Measurements from ENCODE around the gene TH.

The TH gene

GRCh38 chr11:2130881-2131352 lies 40.7 kb downstream of the TH start:
- no peak for TF ChIP-seq CTCF (IDR thresholded peaks at IDR 0.05; ENCODE audit: control extremely low read depth, extremely low read depth, low read depth, missing control alignments)
- ChIA-PET POLR2A (no interaction called here), CTCF (no interaction called here)
- no peak for DNase-seq (ENCODE audit: extremely low spot score)

- ChIA-PET CTCF (interaction anchor here (1.4 to 1.6 kb wide), 2 partner anchors 22 to 27 kb away, joined by 3 to 4 read pairs; no protein-coding TSS in a partner anchor), POLR2A (no interaction called here)
- TF ChIP-seq CTCF (IDR thresholded peaks at IDR 0.05; ENCODE audit: control extremely low read depth, extremely low read depth, low read depth, missing control alignments), result no peak
- DNase-seq (ENCODE audit: extremely low spot score), result no peak
Measured at GRCh38 chr11:2129699-2130366, 41.8 kb downstream of the TH start.

GRCh38 chr11:2129308-2129698 lies 42.3 kb downstream of the TH start:
- no peak for DNase-seq (ENCODE audit: extremely low spot score)
- POLR2A ChIA-PET, result no interaction called here
- CTCF ChIA-PET, result interaction anchor here (1.4 to 1.6 kb wide), 2 partner anchors 22 to 27 kb away, joined by 3 to 4 read pairs; no protein-coding TSS in a partner anchor
- TF ChIP-seq CTCF (IDR thresholded peaks at IDR 0.05; ENCODE audit: control extremely low read depth, extremely low read depth, low read depth, missing control alignments), result no peak

GRCh38 chr11:2128511-2129307 lies 42.9 kb downstream of the TH start:
- CTCF ChIA-PET, result interaction anchor here (1.4 to 1.6 kb wide), 2 partner anchors 23 to 28 kb away, joined by 3 to 4 read pairs; no protein-coding TSS in a partner anchor
- POLR2A ChIA-PET, result no interaction called here
- no peak for DNase-seq (ENCODE audit: extremely low spot score)
- TF ChIP-seq CTCF (IDR thresholded peaks at IDR 0.05; ENCODE audit: control extremely low read depth, extremely low read depth, low read depth, missing control alignments), result no peak

DNA sequence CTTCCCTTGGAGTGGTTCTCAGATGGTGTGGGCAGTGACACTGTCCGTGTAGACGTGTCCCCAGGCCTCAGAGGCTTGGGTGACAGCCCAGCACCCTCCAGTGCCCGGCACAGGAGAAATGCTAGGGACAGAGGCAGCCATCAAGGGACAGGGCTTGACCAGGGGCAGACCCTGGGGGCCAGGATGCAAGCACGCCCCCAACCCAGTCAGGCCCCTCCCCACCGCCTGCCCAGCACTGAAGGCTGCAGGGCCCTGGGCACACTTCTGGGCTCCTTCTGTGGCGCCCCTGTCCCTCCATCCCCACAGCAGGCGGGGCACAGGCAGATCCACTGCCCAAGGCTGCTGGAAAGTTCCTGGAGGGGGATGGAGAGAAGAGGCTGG lies 43.5 kb downstream of the TH start:
- CTCF ChIA-PET, result interaction anchor here (1.6 kb wide), 1 partner anchor 23 kb away, joined by 3 read pairs; no protein-coding TSS in a partner anchor

More for the DNA sequence above, 43.5 kb downstream of the TH start:
- no peak for TF ChIP-seq CTCF (IDR thresholded peaks at IDR 0.05; ENCODE audit: control extremely low read depth, extremely low read depth, low read depth, missing control alignments)
- DNase-seq (ENCODE audit: extremely low spot score), result no peak
- POLR2A ChIA-PET, result no interaction called here
